Fibroblast of skin of abdomen (primary cell): ENCODE measurements around the gene WDR31.
A peak's percentile ranks its signal among the peaks of the same experiment; 100 is the strongest.

Experiments used
- DNase-seq: peaks from one replicate; pipeline ENCODE4 v3.0.0-alpha.2; 2013

WDR31 gene

DNA sequence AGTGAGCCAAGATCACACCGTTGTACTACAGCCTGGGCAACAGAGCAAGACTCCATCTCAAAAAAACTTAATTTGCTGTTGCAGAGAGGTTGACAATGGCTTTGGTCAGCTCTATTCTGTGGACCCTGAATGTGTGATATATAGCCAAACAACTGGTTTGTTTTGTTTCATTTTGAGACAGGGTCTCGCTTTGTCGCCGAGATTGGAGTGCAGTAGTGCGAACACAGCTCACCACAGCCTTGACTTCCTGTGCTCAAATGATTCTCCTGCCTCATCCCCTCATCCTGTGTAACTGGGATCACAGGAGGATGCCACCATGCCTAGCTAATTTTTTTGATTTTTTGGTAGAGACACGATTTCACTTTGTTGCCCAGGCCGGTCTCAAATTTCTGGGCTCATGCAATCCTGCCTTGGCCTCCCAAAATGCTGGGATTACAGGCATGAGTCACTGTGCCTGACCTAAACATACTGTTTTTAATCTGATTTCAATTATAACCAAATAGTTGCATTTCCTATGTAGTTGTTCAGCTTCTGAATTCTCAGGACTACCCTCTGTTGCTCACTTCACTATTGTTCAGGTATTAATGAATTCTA, 46.7 kb downstream of the WDR31 start:
- peak; percentile 73 for DNase-seq

DNA sequence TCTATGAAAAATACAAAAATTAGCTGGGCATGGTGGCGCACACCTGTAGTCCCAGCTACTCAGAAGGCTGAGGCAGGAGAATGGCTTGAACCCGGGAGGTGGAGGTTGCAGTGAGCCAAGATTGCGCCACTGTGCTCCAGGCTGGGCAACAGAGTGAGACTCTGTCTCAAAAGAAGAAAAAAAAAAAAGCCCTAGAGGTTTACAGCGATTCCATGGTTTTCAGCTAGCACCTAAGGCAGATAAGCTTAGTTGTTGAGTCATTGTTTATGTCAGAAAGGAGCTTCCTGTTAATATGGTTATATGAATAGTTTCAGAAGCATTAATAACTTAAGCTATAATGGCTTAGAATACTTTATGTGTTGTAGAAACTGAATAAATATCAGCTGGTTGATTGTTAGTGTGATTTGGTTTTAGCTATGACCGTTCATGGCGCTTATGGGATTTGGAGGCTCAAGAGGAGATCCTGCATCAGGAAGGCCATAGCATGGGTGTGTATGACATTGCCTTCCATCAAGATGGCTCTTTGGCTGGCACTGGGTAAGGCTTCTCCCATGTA, 49.9 kb downstream of the WDR31 start:
- DNase-seq, result no peak

DNA sequence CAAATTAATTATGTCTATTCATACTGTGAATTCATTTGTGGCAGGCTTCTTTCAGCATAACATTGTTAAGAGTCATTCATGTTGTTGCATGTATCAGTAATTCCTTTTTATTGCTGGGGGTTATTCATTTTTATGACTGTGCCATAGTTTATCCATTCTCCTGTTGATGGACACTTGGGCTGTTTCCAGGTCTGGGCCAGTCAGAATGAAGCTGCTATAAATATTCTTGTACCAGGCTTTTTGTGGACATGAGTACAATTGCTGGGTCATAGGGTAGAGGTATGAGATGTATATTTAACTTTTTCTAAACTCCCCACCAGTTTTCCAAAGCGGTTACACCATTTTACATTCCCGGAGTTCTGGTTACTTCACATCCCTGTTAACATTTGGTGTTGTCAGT, 51.0 kb downstream of the WDR31 start:
- DNase-seq, result no peak

DNA sequence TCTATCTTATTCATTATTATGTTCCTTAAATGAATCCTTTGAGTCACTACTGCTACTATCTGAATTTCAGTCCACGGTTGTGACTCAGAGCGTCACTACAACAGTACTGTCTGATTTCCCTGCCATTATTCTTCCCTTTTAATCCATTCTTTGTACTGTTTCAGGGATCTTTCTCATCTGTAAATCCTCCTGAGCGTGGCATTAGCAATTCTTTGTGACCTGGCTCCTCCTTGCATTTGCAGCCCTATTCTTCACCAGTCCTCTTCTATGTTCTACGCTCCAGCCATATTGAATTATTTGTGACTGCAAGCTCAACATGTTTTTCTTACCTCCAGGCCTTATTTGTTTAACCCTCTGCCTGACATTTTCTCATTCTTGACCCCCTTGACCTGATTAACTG, 58.7 kb downstream of the WDR31 start:
- DNase-seq, result no peak

DNA sequence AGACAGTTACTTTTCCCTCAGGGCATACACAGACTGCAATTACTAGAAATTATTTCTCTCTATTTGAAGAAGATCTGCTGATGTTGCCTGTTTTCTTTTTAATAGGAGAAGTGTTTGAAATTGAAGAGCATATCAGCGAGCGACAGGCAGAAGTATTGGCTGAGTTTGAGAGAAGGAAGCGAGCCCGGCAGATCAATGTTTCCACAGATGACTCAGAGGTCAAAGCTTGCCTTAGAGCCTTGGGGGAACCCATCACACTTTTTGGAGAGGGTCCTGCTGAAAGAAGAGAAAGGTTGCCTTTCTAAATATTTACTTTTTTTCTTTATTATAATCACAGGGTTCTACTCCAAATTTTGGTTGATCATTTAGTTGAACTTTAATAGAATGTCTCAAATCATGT, 61.2 kb downstream of the WDR31 start:
- no peak for DNase-seq

DNA sequence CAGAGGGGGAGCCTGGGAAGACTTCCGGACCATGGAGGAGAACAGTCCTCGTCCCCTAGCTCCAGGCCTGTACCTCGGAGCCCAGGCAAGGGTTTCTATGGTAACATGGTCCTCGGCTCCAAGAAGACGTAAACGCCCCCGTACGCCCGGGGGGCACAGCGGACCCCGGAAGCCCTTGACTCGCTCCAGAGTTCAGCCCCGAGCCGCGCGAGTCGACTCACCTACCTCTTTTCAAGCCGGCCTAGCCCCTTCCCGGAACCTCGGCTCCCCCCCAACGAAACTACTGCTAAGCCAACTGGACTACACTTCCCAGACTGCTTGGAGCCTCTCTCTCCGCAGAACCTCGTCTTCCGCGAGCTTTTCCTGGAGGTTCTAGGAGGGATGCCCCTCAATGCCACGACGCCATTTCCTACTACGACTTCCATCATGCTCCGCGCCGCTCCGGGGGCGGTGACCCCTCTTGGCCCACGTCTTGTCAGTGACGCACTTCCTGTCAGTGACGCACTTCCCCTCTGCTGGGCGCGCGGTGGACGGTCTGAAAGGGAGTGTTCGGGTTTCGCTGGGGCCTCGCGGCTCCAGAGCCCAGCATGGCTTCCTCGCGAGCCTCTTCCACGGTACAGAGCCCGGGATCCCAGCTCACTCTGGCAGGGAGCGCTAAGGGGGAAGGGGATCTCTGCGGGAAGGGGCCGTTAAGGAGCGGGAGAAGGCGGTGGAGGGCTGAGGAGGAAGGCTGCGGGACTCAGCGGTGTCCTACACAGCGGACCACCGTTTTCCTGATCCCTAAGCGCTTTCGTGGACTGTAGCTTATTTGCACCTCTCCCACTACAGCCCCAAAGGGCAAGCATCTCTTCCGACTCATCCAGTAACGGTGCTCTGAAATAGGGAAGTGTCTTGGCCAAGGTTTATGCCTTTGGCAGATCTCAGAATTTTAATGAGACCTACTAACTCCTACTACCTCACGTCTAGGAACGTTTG, 64.6 kb downstream of the WDR31 start, which contains the start of the genes CDC26 and PRPF4:
CDC26 (minus strand) TSS at position 416 of the 975 bp plus-strand sequence. CDS start 3,065 bp downstream, outside the sequence.
PRPF4 (plus strand) TSS at position 502 of the 975 bp plus-strand sequence; CDS start at position 588, 86 bp downstream.
- peak; percentile 99 for DNase-seq

DNA sequence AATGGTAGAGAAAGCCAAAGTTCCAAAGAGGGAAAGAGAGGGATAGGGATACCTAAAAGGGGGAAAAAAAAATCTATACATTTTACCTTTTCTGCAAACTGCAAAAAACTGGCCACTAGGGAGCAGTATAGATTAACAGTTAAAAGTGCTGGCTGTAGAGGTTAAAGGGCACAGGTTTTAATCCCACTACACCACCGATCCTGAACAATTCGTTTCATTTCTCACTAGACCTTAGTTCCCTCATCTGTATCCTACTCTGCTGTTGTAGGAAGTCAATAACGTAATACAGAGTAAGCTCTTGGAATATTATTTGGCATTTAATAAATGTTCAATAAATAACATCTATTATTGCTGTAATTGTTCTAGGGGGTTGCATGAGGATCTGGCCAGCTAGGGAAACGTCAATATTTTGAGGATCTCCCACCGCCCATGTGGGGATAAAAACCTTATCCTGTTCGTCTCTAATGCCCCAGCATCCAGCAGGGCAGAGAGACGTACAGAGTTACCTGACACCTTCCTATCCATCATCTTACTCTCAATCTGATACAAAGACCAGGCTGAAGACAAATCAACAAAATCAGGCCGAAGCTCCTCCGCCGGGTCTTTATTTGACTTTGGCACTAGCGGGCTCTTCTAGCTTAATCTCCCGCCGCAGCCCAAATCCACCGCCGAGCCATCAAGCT, 65.5 kb downstream of the WDR31 start:
- peak; percentile 57 for DNase-seq

DNA sequence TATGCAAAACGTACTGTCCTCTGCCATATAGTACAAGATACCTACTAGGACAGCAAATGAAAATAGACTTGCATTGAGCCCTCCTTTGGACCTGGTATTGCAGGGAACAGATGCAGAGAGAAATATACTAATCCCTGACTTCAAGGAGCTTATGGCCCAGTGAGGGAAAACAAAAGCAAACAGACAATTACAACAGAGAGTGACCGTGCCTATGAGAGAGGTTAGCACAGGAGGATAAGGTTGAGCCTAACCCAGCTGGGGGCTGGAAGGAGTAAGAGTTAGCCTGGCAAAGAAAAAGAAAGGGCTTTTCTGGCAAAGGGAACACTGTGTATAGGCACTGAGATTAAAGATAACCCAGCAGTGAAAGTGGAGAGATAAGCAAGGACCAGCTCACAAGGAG, 70.2 kb downstream of the WDR31 start:
- DNase-seq, result no peak

DNA sequence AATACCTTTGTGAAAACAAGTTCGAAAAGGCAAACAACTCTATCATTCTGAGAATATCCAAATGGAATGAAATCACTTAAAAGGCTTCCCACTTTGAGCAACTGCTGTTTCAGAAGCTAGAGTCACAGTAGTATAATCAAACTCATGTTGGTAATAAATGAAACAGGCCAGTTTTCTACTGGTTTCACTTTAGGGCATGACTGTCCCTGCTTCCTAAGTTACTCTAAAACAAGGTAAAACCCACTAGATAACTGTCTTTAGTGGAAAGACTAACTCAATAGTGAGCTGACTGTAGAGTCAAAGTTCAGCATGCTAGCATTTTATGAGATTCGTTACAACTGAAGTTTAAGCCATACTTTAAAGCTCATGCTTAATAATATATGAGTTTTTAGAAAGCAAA, 70.7 kb downstream of the WDR31 start:
- no peak for DNase-seq

DNA sequence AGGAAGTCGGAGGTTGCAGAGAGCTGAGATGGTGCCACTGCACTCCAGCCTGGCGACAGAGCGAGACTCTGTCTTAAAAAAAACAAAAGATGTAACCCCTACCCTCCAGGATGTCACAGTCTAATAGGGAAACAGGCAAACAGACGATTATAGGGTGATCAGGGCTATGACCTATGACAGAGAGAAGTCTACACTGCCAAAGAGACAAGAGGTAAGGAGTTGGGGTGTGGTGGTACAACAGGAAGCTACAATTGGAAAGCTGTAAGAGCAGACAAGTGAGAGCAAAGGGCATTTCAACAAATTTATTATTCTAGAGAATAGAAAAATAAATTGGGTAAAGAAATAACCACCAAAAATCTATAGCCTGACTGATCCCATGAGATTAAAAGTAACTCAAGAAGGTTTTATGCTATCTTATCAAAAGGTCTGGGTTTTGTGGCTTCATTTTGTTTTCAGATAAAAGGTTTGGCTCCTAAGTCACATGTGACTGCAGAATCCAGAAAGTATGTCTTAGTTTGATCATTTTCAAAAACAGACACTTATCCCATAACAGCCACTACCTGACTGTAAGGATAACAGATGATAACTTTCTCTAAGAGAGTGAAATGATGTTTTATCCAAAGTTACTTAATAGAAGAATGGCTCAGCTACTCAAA, 72.0 kb downstream of the WDR31 start:
- no peak for DNase-seq

DNA sequence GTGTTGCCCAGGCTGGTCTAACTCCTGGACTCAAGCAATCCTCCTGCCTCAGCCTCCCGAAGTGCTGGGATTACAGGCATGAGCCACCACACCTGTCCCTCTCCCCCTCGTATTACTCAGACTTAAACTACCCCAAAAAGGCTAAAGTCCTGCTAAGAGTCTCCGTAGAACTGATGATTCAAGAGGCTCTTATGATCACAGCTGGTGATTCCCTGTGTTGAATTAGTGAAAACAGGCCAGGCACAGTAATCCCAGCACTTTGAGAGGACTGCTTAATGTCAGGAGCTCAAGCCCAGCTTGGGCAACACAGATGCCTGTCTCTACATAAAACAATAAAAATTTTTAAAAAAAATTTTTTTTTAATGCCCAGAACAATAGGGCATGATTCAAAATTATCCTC, 73.9 kb downstream of the WDR31 start:
- no peak for DNase-seq
